ENCODE measurements around the gene SLC12A7.

GRCh38 chr5:1038417-1039209 is 73.2 kb downstream of the SLC12A7 start:
- TF ChIP-seq CTCF (IDR thresholded peaks at IDR 0.05) (no peak), POLR2AphosphoS5 (IDR thresholded peaks at IDR 0.05) (no peak)

All from sigmoid colon (tissue), 4 donors.